HFFc6 (cell line): ENCODE measurements around the gene ASPM. TPM values are rescaled to one million over a fixed set of nuclear protein-coding genes. Genes with fewer than 3 reads are reported as not detected.
"Not testable (repeated sequence)": the region's sequence is repeated elsewhere in the genome, so short reads cannot be mapped to it uniquely, and the experiment has no call there.

Experiments used
- DNase-seq: peaks from one replicate; pipeline ENCODE4 v3.0.0-alpha.2; 2018
- H3K27ac Mint-ChIP-seq: 2 replicates; pipeline ENCODE4 v1.8.0; 2020; ENCODE audit warnings: mild to moderate bottlenecking, mixed read lengths
- H3K27me3 Mint-ChIP-seq: 2 replicates; pipeline ENCODE4 v1.8.0; 2021; ENCODE audit warnings: mild to moderate bottlenecking, moderate library complexity, mixed read lengths; ENCODE audit not compliant: insufficient read depth
- H3K36me3 Mint-ChIP-seq: 2 replicates; pipeline ENCODE4 v1.8.0; 2021; ENCODE audit warnings: low read depth, mixed read lengths
- H3K4me1 Mint-ChIP-seq: 2 replicates; pipeline ENCODE4 v1.8.0; 2020; ENCODE audit warnings: low read depth, mixed read lengths
- H3K4me3 Mint-ChIP-seq: 2 replicates; pipeline ENCODE4 v1.8.0; 2020; ENCODE audit warnings: mild to moderate bottlenecking, moderate library complexity, mixed read lengths
- H3K9me3 Mint-ChIP-seq: 2 replicates; pipeline ENCODE4 v1.8.0; 2020; ENCODE audit warnings: mild to moderate bottlenecking, mixed read lengths
- total RNA-seq, 6 experiments: library from RNA; stranded (reverse); fragmentation: NEBNext Ultra II Directional; extraction: Animal tissue kit (Norgen Biotek cat#: 25700); gene quantifications; 2 replicates in 1 of 6; 3 replicates in 5 of 6; pipeline ENCODE4 v1.2.3, GENCODE V29; 2021
- TF ChIP-seq, protein P1 (sequence below): fragments of 200-600 bp; sonication (generic); IDR thresholded peaks from 2 replicates; pipeline ENCODE4 v1.5.0; 2021; ENCODE audit warnings: antibody characterized with exemption, mild to moderate bottlenecking

ASPM gene
- total RNA-seq, 6 experiments from 2014 or later, result 20.3 to 46.8 (median 42.0) TPM

DNA sequence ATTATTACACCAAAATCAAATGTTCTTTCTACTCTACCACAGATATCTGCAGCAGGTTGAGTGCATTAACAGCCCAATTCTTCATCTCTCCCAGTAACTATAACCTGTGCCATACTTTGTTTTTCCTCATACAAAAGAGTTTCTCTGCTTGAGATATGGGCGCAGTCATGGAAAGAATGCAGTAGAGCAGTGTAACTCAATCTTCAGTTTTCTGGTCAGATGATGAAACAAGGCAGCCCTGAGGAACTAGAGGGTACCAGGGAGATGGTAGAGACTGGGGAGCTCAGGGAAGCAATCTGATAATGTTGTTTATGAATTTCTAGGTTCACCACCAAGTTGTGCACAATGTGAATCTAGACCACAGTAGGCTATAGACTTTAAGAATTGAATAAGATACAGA, 39.6 kb downstream of the ASPM start:
- H3K4me3 Mint-ChIP-seq, result no peak overlapping the region
- H3K27me3 Mint-ChIP-seq, result no peaks in the 10 kb centered on the region; the same call in 1 of the 2 replicates
- no peak overlapping the region for H3K27ac Mint-ChIP-seq
- peaks cover 14% of the 10 kb centered on the region for H3K4me1 Mint-ChIP-seq
- TF ChIP-seq, protein P1, sequence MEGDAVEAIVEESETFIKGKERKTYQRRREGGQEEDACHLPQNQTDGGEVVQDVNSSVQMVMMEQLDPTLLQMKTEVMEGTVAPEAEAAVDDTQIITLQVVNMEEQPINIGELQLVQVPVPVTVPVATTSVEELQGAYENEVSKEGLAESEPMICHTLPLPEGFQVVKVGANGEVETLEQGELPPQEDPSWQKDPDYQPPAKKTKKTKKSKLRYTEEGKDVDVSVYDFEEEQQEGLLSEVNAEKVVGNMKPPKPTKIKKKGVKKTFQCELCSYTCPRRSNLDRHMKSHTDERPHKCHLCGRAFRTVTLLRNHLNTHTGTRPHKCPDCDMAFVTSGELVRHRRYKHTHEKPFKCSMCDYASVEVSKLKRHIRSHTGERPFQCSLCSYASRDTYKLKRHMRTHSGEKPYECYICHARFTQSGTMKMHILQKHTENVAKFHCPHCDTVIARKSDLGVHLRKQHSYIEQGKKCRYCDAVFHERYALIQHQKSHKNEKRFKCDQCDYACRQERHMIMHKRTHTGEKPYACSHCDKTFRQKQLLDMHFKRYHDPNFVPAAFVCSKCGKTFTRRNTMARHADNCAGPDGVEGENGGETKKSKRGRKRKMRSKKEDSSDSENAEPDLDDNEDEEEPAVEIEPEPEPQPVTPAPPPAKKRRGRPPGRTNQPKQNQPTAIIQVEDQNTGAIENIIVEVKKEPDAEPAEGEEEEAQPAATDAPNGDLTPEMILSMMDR, result no peak
- DNase-seq, result no peak
- peaks cover 62% of the 10 kb centered on the region for H3K36me3 Mint-ChIP-seq
- H3K9me3 Mint-ChIP-seq, result no peaks in the 10 kb centered on the region

DNA sequence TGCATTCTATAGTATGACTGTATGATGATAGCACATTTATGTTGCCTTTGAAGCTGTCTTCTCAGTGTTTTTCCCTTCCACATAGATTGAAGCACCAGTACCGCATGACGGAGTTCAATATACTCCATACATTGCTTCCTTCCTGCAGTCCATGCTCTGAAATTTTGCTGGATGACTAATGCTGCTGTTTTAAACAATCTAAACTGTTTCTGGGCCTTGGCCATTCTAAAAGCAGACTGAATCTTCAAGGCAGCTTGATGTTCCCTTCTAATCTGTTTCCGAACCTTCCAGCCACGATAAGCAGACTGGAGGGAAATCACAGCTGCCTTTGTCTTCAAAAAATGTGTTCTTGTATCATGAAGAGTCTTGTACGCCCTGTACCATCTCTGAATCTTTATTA, 43.2 kb downstream of the ASPM start:
- no peak overlapping the region for H3K4me3 Mint-ChIP-seq
- peaks cover 51% of the 10 kb centered on the region for H3K36me3 Mint-ChIP-seq
- H3K4me1 Mint-ChIP-seq, result peaks cover 24% of the 10 kb centered on the region
- TF ChIP-seq, protein P1, result no peak
- H3K27me3 Mint-ChIP-seq, result no peaks in the 10 kb centered on the region; the same call in 1 of the 2 replicates
- no peak overlapping the region for H3K27ac Mint-ChIP-seq
- H3K9me3 Mint-ChIP-seq, result no peaks in the 10 kb centered on the region
- no peak for DNase-seq

DNA sequence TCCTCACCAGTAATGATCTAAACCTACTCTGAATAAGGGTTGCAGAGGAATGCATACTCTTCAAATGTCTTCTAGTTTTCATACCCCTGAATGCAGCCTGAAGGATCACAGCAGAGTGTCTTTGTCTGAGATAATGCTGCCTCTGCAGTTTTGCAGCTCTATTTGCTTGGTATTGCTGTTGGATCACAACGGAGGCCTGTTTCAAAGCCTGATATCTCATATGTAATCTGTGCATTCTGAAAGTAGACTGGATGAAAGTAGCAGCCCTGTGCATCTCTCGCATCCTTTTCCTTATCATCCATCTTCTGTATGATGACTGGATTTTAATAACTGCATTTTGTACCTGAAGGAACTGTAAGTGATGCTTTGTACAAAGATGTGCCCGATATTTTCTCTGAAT, 44.5 kb downstream of the ASPM start:
- peaks cover 24% of the 10 kb centered on the region for H3K4me1 Mint-ChIP-seq
- no peak for DNase-seq
- H3K27ac Mint-ChIP-seq, result no peak overlapping the region
- no peaks in the 10 kb centered on the region for H3K9me3 Mint-ChIP-seq
- H3K4me3 Mint-ChIP-seq, result no peak overlapping the region
- TF ChIP-seq, protein P1, result no peak
- peaks cover 45% of the 10 kb centered on the region for H3K36me3 Mint-ChIP-seq
- no peaks in the 10 kb centered on the region; the same call in 1 of the 2 replicates for H3K27me3 Mint-ChIP-seq

DNA sequence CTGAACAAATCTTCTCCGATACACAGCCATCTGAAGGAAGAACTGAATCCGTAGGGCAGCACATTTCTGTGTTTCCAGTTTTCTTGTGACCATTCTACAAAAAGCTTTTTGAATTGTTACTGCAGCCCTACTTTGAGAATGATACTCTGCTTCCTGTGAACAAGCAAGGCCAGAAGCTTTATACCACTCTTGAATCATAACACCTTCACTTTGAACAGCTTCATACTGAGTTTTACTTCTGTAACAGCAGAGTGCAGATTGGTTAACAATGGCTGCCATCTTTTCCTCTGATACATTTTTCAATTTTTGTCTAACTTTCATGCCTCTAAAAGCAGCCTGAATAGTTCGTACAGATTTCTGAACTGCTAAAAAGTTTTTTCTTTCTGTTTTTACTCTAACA, 45.8 kb downstream of the ASPM start:
- DNase-seq, result no peak
- Mint-ChIP-seq H3K27ac (peak overlapping the region; percentile 19), H3K36me3 (peaks cover 39% of the 10 kb centered on the region), H3K4me1 (peaks cover 31% of the 10 kb centered on the region), H3K27me3 (no peaks in the 10 kb centered on the region; the same call in 1 of the 2 replicates), H3K4me3 (no peak overlapping the region), H3K9me3 (no peaks in the 10 kb centered on the region)
- TF ChIP-seq, protein P1, result no peak

DNA sequence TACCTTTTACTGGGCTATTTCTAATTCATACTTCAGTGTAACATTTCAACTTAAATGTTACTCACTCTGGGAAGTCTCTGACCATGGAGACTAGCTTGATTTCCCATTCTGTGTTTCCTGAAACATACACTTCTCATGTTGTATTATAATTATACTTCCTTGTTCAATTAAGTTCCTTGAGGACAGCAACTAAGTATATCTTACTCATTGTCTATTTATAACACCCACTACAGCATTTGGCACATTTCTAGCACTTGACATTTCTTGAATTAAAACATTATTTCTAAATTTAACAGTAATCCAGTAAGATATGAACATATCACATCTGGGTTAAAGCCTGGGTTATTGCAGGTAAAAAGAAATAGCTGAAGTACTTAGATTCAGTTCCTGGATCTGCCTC, 47.0 kb downstream of the ASPM start:
- Mint-ChIP-seq H3K27me3 (no peaks in the 10 kb centered on the region; the same call in 1 of the 2 replicates), H3K36me3 (peaks cover 40% of the 10 kb centered on the region; the same call in 1 of the 2 replicates), H3K9me3 (no peaks in the 10 kb centered on the region), H3K27ac (no peak overlapping the region), H3K4me1 (peaks cover 31% of the 10 kb centered on the region), H3K4me3 (no peak overlapping the region)
- TF ChIP-seq, protein P1, result no peak
- DNase-seq, result no peak

DNA sequence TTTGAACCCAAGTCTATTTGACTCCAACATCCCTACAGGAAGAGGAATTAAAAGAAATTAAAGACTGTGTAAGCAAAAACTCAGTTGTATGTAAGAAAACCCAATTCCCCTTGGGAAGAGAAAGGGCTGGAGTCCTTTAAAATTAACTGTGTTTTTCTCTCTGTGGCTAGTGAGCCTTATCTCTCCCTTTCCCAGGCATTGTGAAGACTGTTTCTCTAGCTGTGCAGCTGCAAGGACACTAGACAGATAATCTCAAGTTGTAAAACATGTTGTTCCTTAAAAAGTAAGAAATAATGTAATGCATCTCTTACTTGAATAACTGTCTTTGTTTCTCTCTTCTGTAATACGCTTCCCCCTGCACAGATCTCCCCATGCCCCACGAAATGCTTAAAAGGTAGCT, 49.5 kb downstream of the ASPM start:
- H3K27ac Mint-ChIP-seq, H3K9me3 Mint-ChIP-seq: not testable (repeated sequence)

More for the DNA sequence above, 49.5 kb downstream of the ASPM start:
- peaks cover 18% of the 10 kb centered on the region; the same call in 1 of the 2 replicates for H3K36me3 Mint-ChIP-seq
- H3K27me3 Mint-ChIP-seq, DNase-seq, H3K4me3 Mint-ChIP-seq: not testable (repeated sequence)
- peaks cover 17% of the 10 kb centered on the region for H3K4me1 Mint-ChIP-seq
